Gastroesophageal sphincter (tissue), 4 donors: ENCODE results near the gene SBDS. TPM values are rescaled to one million over a fixed set of nuclear protein-coding genes. Genes with fewer than 3 reads are reported as not detected.
"Not testable (repeated sequence)": the region's sequence is repeated elsewhere in the genome, so short reads cannot be mapped to it uniquely, and the experiment has no call there.

Experiments
- ATAC-seq: fragments of 150-250 bp; one replicate; pipeline ENCODE4 v1.9.1; 2016; ENCODE audit warnings: mild to moderate bottlenecking, moderate library complexity
- H3K27ac ChIP-seq, 4 donors: fragments of 200-600 bp; sonication (generic) in 3 of 4; 1 replicate in 3 of 4; 2 replicates in 1 of 4; pipeline ENCODE4 v1.5.1; 2016 to 2019
- H3K27me3 ChIP-seq: fragments of 200-600 bp; sonication (generic); one replicate; pipeline ENCODE4 v1.5.1; 2019
- H3K36me3 ChIP-seq, 2 donors: fragments of 200-600 bp; sonication (generic); one replicate each; pipeline ENCODE4 v1.5.1; 2019; ENCODE audit warnings: control low read depth in 1 of 2
- H3K4me1 ChIP-seq, 3 donors: fragments of 200-600 bp; sonication (generic); 1 replicate in 2 of 3; 2 replicates in 1 of 3; pipeline ENCODE4 v1.5.1; 2016 to 2019; ENCODE audit warnings: control low read depth in 2 of 3
- H3K4me3 ChIP-seq, 2 donors: fragments of 200-600 bp; sonication (generic); one replicate each; pipeline ENCODE4 v1.5.1; 2019; ENCODE audit warnings: mild to moderate bottlenecking in 1 of 2, moderate library complexity in 1 of 2
- H3K9me3 ChIP-seq, 3 donors: fragments of 200-600 bp; sonication (generic); one replicate each; pipeline ENCODE4 v1.5.1; 2017 to 2019; ENCODE audit warnings: control low read depth in 2 of 3
- CTCF ChIP-seq, 4 experiments: fragments of 200-600 bp in 2 of 4; fragments of 450-650 bp in 2 of 4; sonication (generic) in 1 of 4; IDR thresholded peaks; one replicate each; pipeline ENCODE4 v1.5.1; 2017 to 2019; ENCODE audit warnings: antibody characterized with exemption in 4 of 4, mild to moderate bottlenecking in 2 of 4, moderate library complexity in 2 of 4
- EP300 ChIP-seq: sonication (generic); formaldehyde crosslinking; IDR thresholded peaks from one replicate; pipeline ENCODE4 v1.6.1; 2017; ENCODE audit warnings: antibody characterized with exemption, mild to moderate bottlenecking
- POLR2A ChIP-seq, 2 donors: fragments of 450-650 bp; IDR thresholded peaks; one replicate each; pipeline ENCODE4 v1.6.1; 2017; ENCODE audit warnings: antibody characterized with exemption in 2 of 2, mild to moderate bottlenecking in 2 of 2, moderate library complexity in 1 of 2
- POLR2AphosphoS5 ChIP-seq: sonication (generic); formaldehyde crosslinking; IDR thresholded peaks from one replicate; pipeline ENCODE4 v1.6.1; 2017; ENCODE audit warnings: antibody characterized with exemption
- WGBS, 2 donors: methylation state at CpG; one replicate each; pipeline ENCODE4 v1.1.5; 2018; ENCODE audit warnings: low coverage in 1 of 2; 5-methylcytosine and 5-hydroxymethylcytosine counted together
- total RNA-seq, 4 donors: library from RNA; depleted of rRNA; stranded (reverse); fragments of >200 nt; gene quantifications; one replicate each; pipeline ENCODE4 v1.1.0, GENCODE V29; 2016

The SBDS gene
- total RNA-seq, 4 donors from 2014 or later = 210 to 340 (median 304) TPM

GRCh38 chr7:66980336-66980735, 15.1 kb downstream of the SBDS start:
- not testable (repeated sequence) for H3K27ac ChIP-seq, H3K4me3 ChIP-seq, ATAC-seq, H3K36me3 ChIP-seq, H3K4me1 ChIP-seq, H3K27me3 ChIP-seq
- H3K9me3 ChIP-seq = peaks cover 0 to 14% (median 0%) of the 10 kb centered on the region in 3 donors
- 100% methylated on average over 1 of the region's 1 CpG; no CpG with 5 or more reads in 1 of the 2 donors for WGBS, 2 donors

- H3K9me3 ChIP-seq = peaks cover 0 to 14% (median 0%) of the 10 kb centered on the region in 3 donors
- not testable (repeated sequence) for H3K4me3 ChIP-seq, H3K27me3 ChIP-seq, H3K27ac ChIP-seq, H3K4me1 ChIP-seq, H3K36me3 ChIP-seq
- WGBS, 2 donors = 44 to 73% methylated on average over 2 of the region's 2 CpGs
- peak; percentile 36 for ATAC-seq
- peak; percentile 13 for TF ChIP-seq POLR2AphosphoS5
Observed at GRCh38 chr7:66979013-66979412, 16.4 kb downstream of the SBDS start.

- H3K27ac ChIP-seq, H3K27me3 ChIP-seq, ATAC-seq, H3K4me3 ChIP-seq, H3K4me1 ChIP-seq, H3K36me3 ChIP-seq: not testable (repeated sequence)
- 90% methylated on average over 2 of the region's 5 CpGs; no CpG with 5 or more reads in 1 of the 2 donors for WGBS, 2 donors
- H3K9me3 ChIP-seq = peaks cover 0 to 14% (median 0%) of the 10 kb centered on the region in 3 donors
Observed at GRCh38 chr7:66978312-66978711, 17.1 kb downstream of the SBDS start.

GRCh38 chr7:66974986-66975590, 20.3 kb downstream of the SBDS start:
- Histone ChIP-seq H3K27ac (no peak overlapping the region), H3K9me3 (peaks cover 0 to 6% (median 0%) of the 10 kb centered on the region in 3 donors), H3K27me3 (no peaks in the 10 kb centered on the region), H3K4me1 (no peaks in the 10 kb centered on the region), H3K4me3 (no peak overlapping the region), H3K36me3 (no peaks in the 10 kb centered on the region)
- no peak for TF ChIP-seq POLR2A (IDR thresholded peaks at IDR 0.05)
- 82% methylated on average over 5 of the region's 15 CpGs; no CpG with 5 or more reads in 1 of the 2 donors for WGBS, 2 donors
- no peak for ATAC-seq

GRCh38 chr7:66970310-66970709, 25.1 kb downstream of the SBDS start:
- Histone ChIP-seq H3K4me3 (no peak overlapping the region), H3K36me3 (no peaks in the 10 kb centered on the region), H3K9me3 (no peaks in the 10 kb centered on the region), H3K4me1 (no peaks in the 10 kb centered on the region), H3K27me3 (no peaks in the 10 kb centered on the region), H3K27ac (no peak overlapping the region)
- WGBS, 2 donors = 60 to 83% methylated on average over 1 of the region's 5 CpGs
- TF ChIP-seq POLR2AphosphoS5 (no peak), EP300 (no peak), CTCF (IDR thresholded peaks at IDR 0.05) (no peak), POLR2A (IDR thresholded peaks at IDR 0.05) (no peak)
- no peak for ATAC-seq

GRCh38 chr7:66969001-66969400, 26.4 kb downstream of the SBDS start:
- not testable (repeated sequence) for ATAC-seq, H3K9me3 ChIP-seq, H3K4me3 ChIP-seq, H3K36me3 ChIP-seq, H3K27ac ChIP-seq, H3K27me3 ChIP-seq, H3K4me1 ChIP-seq
- WGBS, 2 donors = 93 to 97% methylated on average over 5 of the region's 5 CpGs

- TF ChIP-seq POLR2A (IDR thresholded peaks at IDR 0.05) (no peak), CTCF (IDR thresholded peaks at IDR 0.05) (no peak), POLR2AphosphoS5 (no peak), EP300 (no peak)
- H3K9me3 ChIP-seq = no peaks in the 10 kb centered on the region
- no peaks in the 10 kb centered on the region for H3K36me3 ChIP-seq
- H3K4me3 ChIP-seq = no peak overlapping the region
- no CpG with 5 or more reads among the region's 6 CpGs for WGBS, 2 donors
- H3K27me3 ChIP-seq = no peaks in the 10 kb centered on the region
- no peak overlapping the region for H3K27ac ChIP-seq
- no peaks in the 10 kb centered on the region for H3K4me1 ChIP-seq
- ATAC-seq = no peak
Observed at GRCh38 chr7:66967029-66967428, 28.4 kb downstream of the SBDS start.
